Measurements from ENCODE around the gene HOXB7.

DNA sequence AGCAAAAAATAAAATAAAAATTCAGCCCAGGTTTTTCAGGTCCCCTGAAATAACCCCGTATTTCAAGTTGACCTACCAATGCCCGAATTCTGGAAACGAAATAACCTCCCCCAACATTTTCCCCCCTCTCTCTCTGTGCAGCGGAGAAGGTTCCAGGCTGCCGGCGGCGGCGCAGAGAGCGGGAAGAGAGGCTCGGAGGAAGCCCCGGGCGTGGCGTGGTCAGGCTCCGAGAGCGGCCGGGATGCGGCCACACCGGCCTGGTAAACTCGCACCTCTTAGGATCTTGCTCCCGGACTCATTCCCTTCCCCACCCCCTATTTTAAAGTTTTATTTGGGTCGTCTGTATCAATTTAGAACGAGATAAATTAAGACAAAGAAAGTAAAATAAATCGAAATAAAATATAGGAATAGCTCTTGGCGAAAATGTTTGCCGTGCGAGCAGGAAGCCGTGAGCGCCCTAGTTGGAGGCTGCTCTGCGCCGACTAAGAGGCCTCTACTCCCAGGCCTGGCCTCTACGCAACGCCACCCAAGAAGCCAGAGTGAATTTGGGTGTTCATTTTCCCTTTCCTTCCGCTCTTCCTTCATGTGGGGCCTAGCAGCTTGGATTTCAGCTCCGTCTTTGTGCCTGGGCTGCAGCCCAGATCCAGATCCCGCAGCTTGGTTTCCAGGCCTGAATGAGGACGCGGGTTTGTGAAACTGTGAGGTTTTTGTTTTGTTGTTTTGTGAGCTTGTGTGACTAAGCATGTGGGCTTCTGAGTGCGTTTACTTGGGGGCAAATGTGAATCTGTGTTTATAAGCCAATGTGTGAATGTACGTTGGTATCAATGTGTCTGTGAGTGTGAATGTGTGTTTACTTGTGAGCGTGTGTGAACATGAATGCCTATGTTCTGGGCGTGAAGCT, 4.6 kb downstream of the HOXB7 start:
- TF ChIP-seq CTCF (IDR thresholded peaks at IDR 0.05; ENCODE audit: low read depth, low read length): no peak
- TF ChIP-seq EZH2phosphoT487 (IDR thresholded peaks at IDR 0.05; ENCODE audit: low read depth): no peak

Data from OCI-LY3 (cell line).